ENCODE measurements around the gene SNX8.

Gene SNX8

GRCh38 chr7:2219606-2220005 is 94.6 kb downstream of the SNX8 start:
- DNase-seq, result no peak

- no peak for DNase-seq
These were observed 95.1 kb downstream of the SNX8 start for GRCh38 chr7:2219136-2219535.

GRCh38 chr7:2218444-2218785 is 95.8 kb downstream of the SNX8 start:
- DNase-seq, result no peak

GRCh38 chr7:2217716-2218443 is 96.4 kb downstream of the SNX8 start:
- DNase-seq, result no peak

- DNase-seq, result no peak
These were observed 97.0 kb downstream of the SNX8 start for GRCh38 chr7:2217206-2217605.

GRCh38 chr7:2215851-2216250 is 98.4 kb downstream of the SNX8 start:
- no peak for DNase-seq

GRCh38 chr7:2214636-2215035 is 99.6 kb downstream of the SNX8 start:
- DNase-seq, result peak; percentile 56

GRCh38 chr7:2213551-2214215 is 100.6 kb downstream of the SNX8 start:
- DNase-seq, result no peak

- DNase-seq, result no peak
These were observed 101.3 kb downstream of the SNX8 start for GRCh38 chr7:2212906-2213305.

- DNase-seq, result no peak
These were observed 102.3 kb downstream of the SNX8 start for GRCh38 chr7:2211926-2212325.

GRCh38 chr7:2211259-2211880 is 102.9 kb downstream of the SNX8 start:
- no peak for DNase-seq

GRCh38 chr7:2210551-2211258 is 103.5 kb downstream of the SNX8 start:
- DNase-seq, result no peak

GRCh38 chr7:2209961-2210323 is 104.3 kb downstream of the SNX8 start:
- no peak for DNase-seq

- DNase-seq, result peak; percentile 28
These were observed 104.9 kb downstream of the SNX8 start for GRCh38 chr7:2209146-2209960.

GRCh38 chr7:2208712-2209111 is 105.5 kb downstream of the SNX8 start:
- DNase-seq, result no peak

- no peak for DNase-seq
These were observed 109.0 kb downstream of the SNX8 start for GRCh38 chr7:2205036-2205780.

GRCh38 chr7:2204446-2204845 is 109.8 kb downstream of the SNX8 start:
- DNase-seq, result no peak

GRCh38 chr7:2203766-2204300 is 110.4 kb downstream of the SNX8 start:
- peak; percentile 76 for DNase-seq

- DNase-seq, result no peak
These were observed 111.1 kb downstream of the SNX8 start for GRCh38 chr7:2202901-2203765.

- no peak for DNase-seq
These were observed 111.9 kb downstream of the SNX8 start for GRCh38 chr7:2202361-2202761.
